Keratinocyte (primary cell): ENCODE data around the gene KANSL1. TPM values are rescaled to one million over a fixed set of nuclear protein-coding genes. Genes with fewer than 3 reads are reported as not detected.

Source experiments
- DNase-seq: peaks from one replicate; pipeline ENCODE4 v3.0.0-alpha.2; 2011; ENCODE audit warnings: low read depth, missing footprints, low spot score
- FAIRE-seq: peaks from 2 replicates; lab custom pipeline; 2011; peaks lifted over from hg19 to GRCh38; lab: Jason Lieb, UNC
- H2AFZ ChIP-seq: 2 replicates; pipeline ENCODE4 v1.6.0; 2012; ENCODE audit warnings: low read length, control low read depth, inconsistent platforms; ENCODE audit not compliant: control insufficient read depth
- H3K27ac ChIP-seq: 2 replicates; pipeline ENCODE4 v1.5.1; 2011; ENCODE audit warnings: low read length; ENCODE audit not compliant: control insufficient read depth, insufficient read depth
- H3K27me3 ChIP-seq: 3 replicates; pipeline ENCODE4 v1.6.0; 2011; ENCODE audit warnings: low read length; ENCODE audit not compliant: control insufficient read depth, insufficient read depth; ENCODE audit errors: extremely low read depth
- H3K36me3 ChIP-seq, 2 experiments: 2 replicates in 1 of 2; 3 replicates in 1 of 2; pipeline ENCODE4 v1.5.1; 2011; ENCODE audit warnings: low read length in 2 of 2, mild to moderate bottlenecking in 1 of 2; ENCODE audit not compliant: control insufficient read depth in 2 of 2, insufficient read depth in 2 of 2; ENCODE audit errors: extremely low read depth in 1 of 2
- H3K4me1 ChIP-seq: 3 replicates; pipeline ENCODE4 v1.5.1; 2011; ENCODE audit warnings: low read length; ENCODE audit not compliant: control insufficient read depth, insufficient read depth; ENCODE audit errors: extremely low read depth
- H3K4me2 ChIP-seq: 3 replicates; pipeline ENCODE4 v1.6.0; 2011; ENCODE audit warnings: low read depth, low read length; ENCODE audit not compliant: control insufficient read depth, insufficient read depth; ENCODE audit errors: extremely low read depth
- H3K4me3 ChIP-seq, 3 experiments: fragments of 200-600 bp in 1 of 3; sonication (generic) in 1 of 3; 2 replicates in 2 of 3; 3 replicates in 1 of 3; pipeline ENCODE4 v1.5.1; 2011 to 2016; ENCODE audit warnings: low read length in 3 of 3, mild to moderate bottlenecking in 3 of 3, control low read depth in 2 of 3, inconsistent platforms in 1 of 3, low read depth in 1 of 3, mixed read lengths in 1 of 3, mixed run types in 1 of 3, moderate library complexity in 1 of 3; ENCODE audit not compliant: control insufficient read depth in 2 of 3, insufficient read depth in 2 of 3; ENCODE audit errors: extremely low read depth in 1 of 3
- H3K79me2 ChIP-seq: 2 replicates; pipeline ENCODE4 v1.6.0; 2012; ENCODE audit warnings: low read length; ENCODE audit not compliant: control insufficient read depth, insufficient read depth
- H3K9ac ChIP-seq: 3 replicates; pipeline ENCODE4 v1.6.0; 2011; ENCODE audit warnings: low read length; ENCODE audit not compliant: control insufficient read depth, insufficient read depth; ENCODE audit errors: extremely low read depth
- H3K9me1 ChIP-seq: 3 replicates; pipeline ENCODE4 v1.6.0; 2011; ENCODE audit warnings: low read length; ENCODE audit not compliant: control insufficient read depth, insufficient read depth; ENCODE audit errors: extremely low read depth
- H3K9me3 ChIP-seq: 2 replicates; pipeline ENCODE4 v1.5.1; 2012; ENCODE audit warnings: low read depth, low read length; ENCODE audit not compliant: control insufficient read depth
- H4K20me1 ChIP-seq: 3 replicates; pipeline ENCODE4 v1.6.0; 2011; ENCODE audit warnings: low read length; ENCODE audit not compliant: control insufficient read depth, insufficient read depth; ENCODE audit errors: extremely low read depth
- EZH2 ChIP-seq: IDR thresholded peaks from one replicate; pipeline ENCODE4 v1.6.1; 2012; ENCODE audit warnings: inconsistent platforms, mild to moderate bottlenecking, low read length, moderate library complexity
- dilution Hi-C: fragments of 300-500 bp; cut with MboI; formaldehyde crosslinking; loops from one replicate; pipeline ENCODE4 v1.7.0; 2020; ENCODE audit warnings: low sequenced_read_pairs; ENCODE audit not compliant: extremely low pct_ligation_motif_present
- polyA plus RNA-seq, 5 experiments: library from polyadenylated mRNA; depleted of rRNA in 3 of 5; stranded (reverse) in 3 of 5; stranded (forward) in 1 of 5; unstranded in 1 of 5; fragments of >200 nt; gene quantifications; 1 replicate in 1 of 5; 2 replicates in 3 of 5; 3 replicates in 1 of 5; pipeline versions ENCODE4 v1.2.1 to v1.2.3, GENCODE V29; 2011 to 2012; ENCODE audit warnings: missing spikeins in 2 of 5, low read depth in 1 of 5, low replicate concordance in 1 of 5
- TF ChIP-seq, protein P1 (sequence below), 3 experiments: IDR thresholded peaks in 1 of 3; conservative IDR thresholded peaks in 1 of 3; optimal IDR thresholded peaks in 1 of 3; 2 replicates in 2 of 3; 3 replicates in 1 of 3; pipeline versions ENCODE3 to v1.5.1; 2011; ENCODE audit warnings: low read length in 3 of 3, mild to moderate bottlenecking in 3 of 3, moderate library complexity in 2 of 3, control low read depth in 1 of 3, inconsistent platforms in 1 of 3; ENCODE audit not compliant: insufficient read depth in 2 of 3; ENCODE audit errors: extremely low read depth in 1 of 3

KANSL1 gene
- polyA plus RNA-seq, 1 donor (not counting 4 experiments of a cell fraction or from before 2014, with no cell fraction given): 17.6 TPM

DNA sequence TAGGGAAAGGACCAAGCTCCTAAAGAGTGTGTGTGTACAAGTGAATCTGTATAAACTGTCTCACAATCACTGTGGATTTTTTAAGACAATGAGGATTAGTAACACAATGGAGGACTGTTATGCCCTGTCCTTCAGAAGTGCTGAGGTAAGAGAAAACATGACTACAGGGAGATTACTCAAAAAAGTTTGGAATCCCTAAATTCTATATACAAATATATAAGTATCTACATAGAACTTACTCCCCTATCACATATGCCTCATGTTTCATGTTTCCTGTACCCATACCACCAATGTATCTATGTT lies 112.3 kb downstream of the KANSL1 start:
- H3K4me1 ChIP-seq: no peaks in the 10 kb centered on the region
- no peaks in the 10 kb centered on the region for H3K9me1 ChIP-seq
- no peak overlapping the region for H3K9ac ChIP-seq
- peaks cover 0 to 2% of the 10 kb centered on the region in 2 experiments for H3K36me3 ChIP-seq
- no peak for DNase-seq
- no peaks in the 10 kb centered on the region for H4K20me1 ChIP-seq
- no peak overlapping the region for H3K4me3 ChIP-seq
- no peak for FAIRE-seq
- no peak overlapping the region for H2AFZ ChIP-seq
- TF ChIP-seq EZH2: no peak
- TF ChIP-seq, protein P1, sequence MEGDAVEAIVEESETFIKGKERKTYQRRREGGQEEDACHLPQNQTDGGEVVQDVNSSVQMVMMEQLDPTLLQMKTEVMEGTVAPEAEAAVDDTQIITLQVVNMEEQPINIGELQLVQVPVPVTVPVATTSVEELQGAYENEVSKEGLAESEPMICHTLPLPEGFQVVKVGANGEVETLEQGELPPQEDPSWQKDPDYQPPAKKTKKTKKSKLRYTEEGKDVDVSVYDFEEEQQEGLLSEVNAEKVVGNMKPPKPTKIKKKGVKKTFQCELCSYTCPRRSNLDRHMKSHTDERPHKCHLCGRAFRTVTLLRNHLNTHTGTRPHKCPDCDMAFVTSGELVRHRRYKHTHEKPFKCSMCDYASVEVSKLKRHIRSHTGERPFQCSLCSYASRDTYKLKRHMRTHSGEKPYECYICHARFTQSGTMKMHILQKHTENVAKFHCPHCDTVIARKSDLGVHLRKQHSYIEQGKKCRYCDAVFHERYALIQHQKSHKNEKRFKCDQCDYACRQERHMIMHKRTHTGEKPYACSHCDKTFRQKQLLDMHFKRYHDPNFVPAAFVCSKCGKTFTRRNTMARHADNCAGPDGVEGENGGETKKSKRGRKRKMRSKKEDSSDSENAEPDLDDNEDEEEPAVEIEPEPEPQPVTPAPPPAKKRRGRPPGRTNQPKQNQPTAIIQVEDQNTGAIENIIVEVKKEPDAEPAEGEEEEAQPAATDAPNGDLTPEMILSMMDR (optimal IDR thresholded peaks at IDR 0.05 in 1 of 3, IDR thresholded peaks at IDR 0.05 in 1 of 3, conservative IDR thresholded peaks at IDR 0.05 in 1 of 3; ENCODE audit: extremely low read depth in 1 of 3, insufficient read depth in 2 of 3, low read length in 3 of 3): no peak
- no peaks in the 10 kb centered on the region for H3K27me3 ChIP-seq
- dilution Hi-C loops: no loop called here
- H3K4me2 ChIP-seq: no peak overlapping the region
- H3K79me2 ChIP-seq: peaks cover 25% of the 10 kb centered on the region
- no peak overlapping the region for H3K27ac ChIP-seq
- H3K9me3 ChIP-seq: no peaks in the 10 kb centered on the region

DNA sequence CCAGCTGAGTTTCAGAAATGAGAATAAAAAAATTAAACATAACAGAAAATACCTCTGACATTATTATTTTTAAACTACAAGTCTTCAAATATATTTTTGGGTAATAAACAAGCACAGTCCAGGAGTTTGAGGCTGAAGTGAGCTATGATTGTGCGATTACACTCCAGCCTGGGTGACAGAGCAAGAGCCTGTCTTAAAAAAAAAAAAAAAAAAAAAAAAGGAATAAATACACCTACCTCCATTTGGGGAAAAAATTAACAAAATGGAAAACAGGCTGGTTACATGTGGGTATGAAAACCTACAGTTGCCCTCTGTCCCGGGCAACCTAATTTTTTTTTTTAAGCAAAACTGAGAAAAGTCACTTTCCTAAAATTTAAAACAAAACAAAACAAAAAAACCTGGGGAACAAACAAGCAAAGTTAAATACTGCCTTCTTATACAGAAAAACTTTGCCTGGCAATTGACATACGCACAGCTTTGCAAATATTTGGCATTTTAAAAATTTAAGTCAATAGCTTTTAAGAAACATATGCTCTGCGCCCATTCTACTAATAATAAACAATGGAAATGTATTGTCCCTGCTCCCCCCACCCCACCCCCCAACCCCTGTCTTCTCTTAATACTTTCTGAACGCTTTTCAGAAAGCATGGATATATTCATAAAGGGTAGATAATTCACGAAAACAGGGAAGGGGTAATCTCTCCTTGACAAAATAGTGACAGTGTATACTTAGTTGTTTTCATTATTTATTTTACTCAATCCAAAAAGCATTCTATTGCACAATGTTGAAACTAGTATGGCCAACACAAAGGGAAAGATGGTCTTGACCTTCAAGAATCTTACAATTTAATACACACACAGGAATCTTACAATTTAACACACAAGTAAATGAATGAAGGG lies 112.9 kb downstream of the KANSL1 start:
- no peak overlapping the region for H3K4me3 ChIP-seq
- peaks cover 3% of the 10 kb centered on the region for H4K20me1 ChIP-seq
- no peak for DNase-seq
- TF ChIP-seq, protein P1 (optimal IDR thresholded peaks at IDR 0.05 in 1 of 3, IDR thresholded peaks at IDR 0.05 in 1 of 3, conservative IDR thresholded peaks at IDR 0.05 in 1 of 3; ENCODE audit: extremely low read depth in 1 of 3, insufficient read depth in 2 of 3, low read length in 3 of 3): no peak
- TF ChIP-seq EZH2: no peak
- H3K36me3 ChIP-seq: peaks cover 0 to 2% of the 10 kb centered on the region in 2 experiments
- H3K4me1 ChIP-seq: no peaks in the 10 kb centered on the region
- H3K27me3 ChIP-seq: no peaks in the 10 kb centered on the region
- peaks cover 21% of the 10 kb centered on the region for H3K79me2 ChIP-seq
- H3K4me2 ChIP-seq: no peak overlapping the region
- no peak overlapping the region for H2AFZ ChIP-seq
- H3K9ac ChIP-seq: no peak overlapping the region
- no peaks in the 10 kb centered on the region for H3K9me1 ChIP-seq
- dilution Hi-C loops: no loop called here
- no peak overlapping the region for H3K27ac ChIP-seq
- no peak for FAIRE-seq
- H3K9me3 ChIP-seq: no peaks in the 10 kb centered on the region
